Limb (tissue), 2 donors: Measurements from ENCODE around the gene LAX1.
"Not testable (repeated sequence)": the region's sequence is repeated elsewhere in the genome, so short reads cannot be mapped to it uniquely, and the experiment has no call there.

Experiments used
- DNase-seq, 2 donors: peaks; one replicate each; pipeline ENCODE4 v3.0.0-alpha.2; 2016; ENCODE audit errors: extremely low spot score in 2 of 2

Gene LAX1

GRCh38 chr1:203765029-203765837 is at the start of gene LAX1:
LAX1 (plus strand) TSS chr1:203765183; CDS start chr1:203765566, 383 bp downstream.
- DNase-seq, result no peak

DNA sequence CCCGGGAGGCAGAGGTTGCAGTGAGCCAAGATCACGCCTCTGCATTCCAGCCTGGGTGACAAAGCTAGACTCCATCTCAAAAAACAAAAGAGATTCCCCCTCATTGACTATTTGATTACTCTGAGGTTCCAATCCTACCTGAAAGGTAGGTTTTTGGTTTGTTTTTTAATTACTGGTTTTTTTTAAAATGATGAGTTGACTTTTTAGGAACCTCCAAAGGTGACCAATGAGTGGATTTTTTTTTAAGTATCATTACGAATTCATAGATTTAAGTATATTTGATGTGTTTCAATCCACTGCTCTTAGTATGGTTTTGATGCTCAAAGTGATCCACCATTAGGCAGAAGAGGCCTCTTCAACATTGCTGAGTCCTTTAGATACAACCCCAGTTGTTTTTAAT is 47.9 kb upstream of the LAX1 start:
- no peak for DNase-seq

DNA sequence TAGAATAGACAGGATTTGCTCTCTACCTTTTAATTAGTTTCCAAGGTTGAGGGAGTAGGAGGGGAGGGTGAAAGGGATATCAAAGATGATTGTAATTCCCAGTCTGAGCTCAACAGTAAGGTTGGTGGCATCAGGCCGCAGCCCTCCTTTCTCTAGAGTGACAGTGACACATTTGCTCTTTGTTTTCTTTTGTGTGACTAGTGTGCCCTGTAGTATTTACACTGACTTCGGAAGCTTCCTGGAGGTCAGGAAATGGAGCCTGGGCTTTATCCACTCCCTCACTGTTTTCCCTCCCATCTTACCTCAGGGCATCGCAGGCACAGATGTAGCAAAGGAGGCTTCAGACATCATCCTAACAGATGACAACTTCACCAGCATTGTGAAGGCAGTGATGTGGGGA is 44.7 kb upstream of the LAX1 start:
- DNase-seq, result no peak

- DNase-seq, result no peak
These were observed 42.1 kb upstream of the LAX1 start for GRCh38 chr1:203722909-203723308.

GRCh38 chr1:203726417-203726867 is 38.5 kb upstream of the LAX1 start:
- DNase-seq, result no peak

DNA sequence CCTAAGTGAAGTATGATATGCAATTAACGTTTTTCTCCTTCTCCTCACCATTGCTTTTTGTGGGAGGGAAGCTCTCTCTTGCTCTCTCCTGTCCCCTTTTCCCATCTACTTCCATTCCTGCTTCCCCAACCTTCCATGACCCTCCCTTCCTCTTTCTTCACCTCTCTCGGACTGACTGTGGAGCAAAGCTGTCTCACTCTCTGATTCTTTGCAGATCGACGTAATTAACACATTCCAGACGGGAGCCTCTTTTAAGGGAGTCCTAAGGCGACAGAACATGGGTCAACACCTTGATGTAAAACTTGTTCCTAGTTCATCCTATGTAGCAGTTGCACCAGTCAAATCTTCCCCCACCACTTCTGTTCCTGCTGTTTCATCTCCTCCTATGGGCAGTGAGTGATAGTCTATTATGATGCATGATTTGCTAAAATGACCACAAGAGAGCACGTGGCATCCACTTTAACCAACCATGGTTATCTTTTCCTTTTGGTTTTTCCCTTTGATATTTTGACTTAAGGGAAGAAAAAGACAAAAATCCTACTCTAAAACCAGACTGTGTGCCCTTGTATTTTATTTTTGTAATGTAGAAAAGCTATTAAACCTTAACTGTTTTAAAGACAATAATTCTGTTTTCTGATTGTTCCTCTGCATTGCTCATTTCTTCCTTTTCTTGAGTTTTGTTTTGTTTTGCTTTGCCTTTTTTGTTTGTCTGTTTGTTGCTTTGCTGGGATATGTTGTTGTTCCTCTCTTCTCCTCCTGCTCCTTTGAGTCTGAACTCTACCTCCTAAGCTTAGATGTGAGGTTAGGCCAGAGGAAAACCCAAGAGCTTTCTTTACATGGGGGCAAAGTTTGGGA is 31.7 kb upstream of the LAX1 start:
- DNase-seq, result no peak

GRCh38 chr1:203742436-203742835 is 22.5 kb upstream of the LAX1 start:
- no peak for DNase-seq

DNA sequence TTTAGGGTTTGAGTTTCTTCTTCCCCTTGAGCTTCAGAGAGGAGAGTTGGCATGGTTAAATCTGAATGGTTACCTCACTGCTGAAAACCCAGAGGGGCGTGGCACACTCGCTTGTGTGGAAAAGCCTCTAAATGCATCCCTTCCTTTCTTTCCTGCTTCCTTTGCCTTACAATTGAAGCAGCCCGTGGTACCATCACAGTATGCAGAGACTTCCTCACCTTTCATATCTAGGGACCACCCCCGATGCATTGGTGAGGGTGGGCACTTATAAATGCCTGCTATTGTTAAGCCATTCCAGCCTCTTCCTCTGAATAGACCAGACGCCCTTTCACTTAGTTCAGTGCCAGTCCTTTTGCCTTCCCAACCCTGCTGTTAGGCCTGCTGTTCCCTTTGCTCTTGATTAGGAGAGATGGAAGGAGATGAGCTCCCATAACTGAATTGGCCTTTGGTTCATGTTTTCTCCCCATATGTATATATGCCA is 21.9 kb upstream of the LAX1 start:
- no peak for DNase-seq

DNA sequence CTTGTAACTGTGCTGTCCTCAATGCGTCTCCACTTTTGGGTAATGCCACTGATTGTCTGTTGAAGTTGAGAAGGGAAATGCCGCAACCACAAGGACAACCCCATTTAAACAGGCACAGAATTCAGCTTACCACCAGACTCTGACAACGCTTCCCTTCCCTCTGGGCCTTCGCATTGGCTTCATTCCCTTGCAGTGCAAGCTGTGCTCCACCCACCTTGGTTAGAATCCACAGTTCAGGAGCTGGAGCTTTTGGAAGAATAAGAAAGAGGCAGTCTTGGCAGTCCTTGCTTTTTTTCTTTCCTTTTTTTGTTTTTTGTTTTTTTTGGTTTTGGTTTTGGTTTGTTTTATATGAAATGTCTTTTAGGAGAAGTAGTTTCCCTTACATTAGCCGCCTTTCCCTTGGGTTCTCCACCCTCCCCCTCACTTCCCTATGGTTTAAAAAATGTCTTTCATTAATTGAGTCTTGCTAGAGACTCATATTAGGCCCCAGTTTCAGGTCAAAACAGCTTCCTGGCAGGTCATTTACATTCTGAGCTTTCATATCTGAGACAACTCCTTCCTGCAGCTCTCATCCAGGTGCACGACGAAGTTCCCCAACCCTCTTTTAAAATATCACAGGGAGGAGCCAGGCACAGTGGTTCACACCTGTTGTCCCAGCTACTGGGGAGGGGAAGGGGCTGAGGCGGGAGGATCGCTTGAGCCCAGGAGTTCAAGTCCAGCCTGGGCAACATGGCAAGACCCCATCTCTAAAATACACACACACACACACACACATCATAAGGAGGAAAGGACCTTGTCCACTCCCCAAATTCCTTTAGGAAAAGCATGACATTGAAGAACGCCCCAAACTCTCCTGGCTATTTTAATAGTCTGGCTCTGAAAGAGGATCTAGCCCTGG is 20.7 kb upstream of the LAX1 start:
- DNase-seq, result peak; percentile 53 to 70

- no peak for DNase-seq
These were observed 18.7 kb upstream of the LAX1 start for GRCh38 chr1:203746281-203746680.

DNA sequence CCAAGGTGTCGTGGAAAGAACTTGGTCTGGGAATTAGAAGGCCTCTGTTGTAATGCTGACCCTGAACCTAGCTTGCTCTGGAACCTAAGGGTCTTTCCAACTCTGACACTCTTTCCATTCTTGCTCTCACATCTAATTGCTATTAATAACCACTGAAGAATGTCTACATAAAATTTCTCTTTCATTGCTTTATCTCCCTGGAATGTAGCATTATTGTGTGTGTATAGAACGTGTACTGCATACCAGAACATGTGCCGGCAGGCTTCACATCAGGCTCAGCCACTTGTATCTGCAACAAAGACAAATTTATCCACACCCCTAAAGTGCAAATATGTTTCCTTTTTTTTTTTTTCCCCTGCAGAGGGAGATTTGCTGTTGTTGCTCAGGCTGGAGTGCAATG is 13.9 kb upstream of the LAX1 start:
- DNase-seq, result no peak

DNA sequence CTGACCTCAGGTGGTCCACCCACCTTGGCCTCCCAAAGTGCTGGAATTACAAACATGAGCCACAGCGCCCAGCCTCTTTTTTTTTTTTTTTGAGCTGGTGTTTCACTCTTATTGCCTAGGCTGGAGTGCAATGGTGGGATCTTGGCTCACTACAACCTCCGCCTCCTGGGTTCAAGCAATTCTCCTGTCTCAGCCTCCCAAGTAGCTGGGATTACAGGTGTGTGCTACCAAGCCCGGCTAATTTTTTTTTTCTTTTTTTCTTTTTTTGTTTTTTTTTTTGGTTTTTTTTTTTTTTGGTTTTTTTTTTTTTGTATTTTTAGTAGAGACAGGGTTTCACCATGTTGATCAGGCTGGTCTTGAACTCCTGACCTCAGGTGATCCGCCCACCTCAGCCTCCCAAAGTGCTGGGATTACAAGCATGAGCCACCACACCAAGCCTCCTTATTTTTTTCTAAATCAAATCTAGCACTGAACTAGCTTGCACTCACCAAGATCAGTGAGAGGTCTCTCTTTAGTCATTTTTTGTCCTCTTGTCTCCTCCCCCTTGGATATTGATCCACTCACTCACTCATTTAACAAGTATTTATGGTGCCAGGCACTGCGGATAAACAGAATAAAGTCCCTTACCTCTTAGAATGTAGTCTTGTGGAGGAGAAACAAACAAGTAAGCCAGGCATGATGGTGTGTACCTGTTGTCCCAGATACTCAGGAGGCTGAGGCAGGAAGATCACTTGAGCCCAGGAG is 13.2 kb upstream of the LAX1 start:
- not testable (repeated sequence) for DNase-seq

GRCh38 chr1:203754455-203754864 is 10.5 kb upstream of the LAX1 start:
- no peak for DNase-seq

GRCh38 chr1:203756036-203756435 is 8.9 kb upstream of the LAX1 start:
- DNase-seq, result no peak

DNA sequence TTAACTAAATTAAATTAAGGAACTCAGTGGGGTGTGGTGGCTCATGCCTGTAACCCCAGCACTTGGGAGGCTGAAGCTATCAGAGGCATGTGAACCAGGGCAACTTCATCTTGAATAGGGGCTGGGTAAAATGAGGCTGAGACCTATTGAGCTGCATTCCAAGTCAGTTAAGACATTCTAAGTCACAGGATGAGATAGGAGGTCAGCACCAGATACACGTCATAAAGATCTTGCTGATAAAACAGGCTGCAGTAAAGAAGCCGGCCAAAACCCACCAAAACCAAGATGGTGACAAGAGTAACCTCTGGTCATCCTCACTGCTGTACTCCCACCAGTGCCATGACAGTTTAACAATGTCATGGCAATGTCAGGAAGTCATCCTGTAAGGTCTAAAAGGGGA is 6.2 kb upstream of the LAX1 start:
- not testable (repeated sequence) for DNase-seq

DNA sequence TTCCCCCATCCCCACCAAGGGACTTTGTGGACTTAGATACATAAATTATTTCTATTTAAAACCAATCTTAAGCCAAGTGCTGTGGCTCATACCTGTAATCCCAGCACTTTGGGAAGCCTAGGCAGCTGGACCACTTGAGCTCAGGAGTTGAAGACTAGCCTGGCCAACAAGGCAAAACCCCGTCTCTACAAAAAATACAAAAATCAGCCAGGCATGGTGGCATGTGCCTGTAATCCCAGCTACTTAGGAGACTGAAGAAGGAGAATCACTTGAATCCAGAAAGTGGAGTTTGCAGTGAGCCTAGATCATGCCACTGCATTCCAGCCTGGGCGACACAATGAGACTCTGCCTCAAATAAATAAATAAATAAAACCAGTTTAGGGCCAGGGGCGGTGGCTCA is 4.5 kb upstream of the LAX1 start:
- no peak for DNase-seq

GRCh38 chr1:203761958-203762357 is 3.0 kb upstream of the LAX1 start:
- DNase-seq, result not testable (repeated sequence)

GRCh38 chr1:203763505-203763904 is 1.5 kb upstream of the LAX1 start:
- DNase-seq, result no peak

DNA sequence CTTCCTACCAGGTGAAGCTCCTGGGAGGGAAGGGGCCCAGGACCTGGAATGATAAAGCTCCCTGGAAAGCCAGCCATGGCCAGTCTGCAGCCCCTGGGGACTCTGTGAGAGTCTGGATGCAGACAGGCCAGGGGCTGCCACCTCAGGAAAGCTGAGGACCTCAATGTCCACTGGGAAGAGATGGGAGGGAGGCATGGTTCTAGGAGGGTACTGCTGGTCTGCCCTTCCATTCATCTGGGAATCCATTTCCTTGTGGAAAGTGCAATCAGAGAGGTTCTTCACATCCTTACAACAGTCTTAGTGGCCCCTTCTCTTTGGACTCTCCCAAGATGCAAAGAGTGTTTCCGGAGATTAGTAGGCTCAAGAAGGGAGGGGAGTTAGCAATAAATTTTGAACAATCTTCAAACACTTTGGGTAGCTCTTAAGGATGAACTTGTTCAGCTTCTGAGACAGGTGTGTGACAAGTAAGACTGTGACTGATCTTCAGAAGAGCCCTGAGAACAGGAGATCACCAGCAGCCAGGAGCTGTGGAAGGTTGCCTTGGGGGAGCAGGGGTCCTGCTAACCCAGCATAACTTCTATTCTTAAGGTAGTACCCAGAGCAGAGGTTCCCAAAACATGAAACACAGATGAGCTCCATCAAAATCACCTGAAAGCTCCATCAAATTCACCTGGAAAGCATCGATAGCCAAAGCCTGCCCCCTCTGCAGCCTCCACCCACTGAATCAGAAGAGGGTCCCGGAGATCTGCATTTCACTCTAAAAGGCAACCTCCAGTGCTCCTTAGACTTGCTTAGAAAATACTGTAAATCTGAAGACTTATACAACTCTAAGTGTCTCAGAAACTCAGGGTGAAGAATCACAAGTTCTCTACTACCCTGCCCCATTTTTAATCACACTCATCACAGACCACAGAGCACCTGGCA is 616 bp upstream of the LAX1 start:
- DNase-seq, result no peak

GRCh38 chr1:203768256-203768655 is 3.3 kb downstream of the LAX1 start:
- no peak for DNase-seq
